Heart right ventricle (tissue), 16 donors: Measurements from ENCODE around the gene GRM7. TPM values are rescaled to one million over a fixed set of nuclear protein-coding genes. Genes with fewer than 3 reads are reported as not detected.

Experiments
- ATAC-seq, 8 donors: fragments of 200-7000 bp; cut with Tn5 transposase; one replicate each; pipeline ENCODE4 v1.9.1; 2020; ENCODE audit warnings: mild to moderate bottlenecking in 8 of 8, moderate library complexity in 8 of 8, moderate number of reproducible peaks in 1 of 8
- DNase-seq, 2 donors: peaks; one replicate each; pipeline ENCODE4 v3.0.0-alpha.2; 2020
- H3K27ac ChIP-seq, 10 donors: fragments of 200-600 bp; sonication (generic) in 2 of 10; one replicate each; pipeline versions ENCODE4 v1.5.0 to v1.8.0; 2020 to 2022; ENCODE audit warnings: mild to moderate bottlenecking in 3 of 10
- H3K27me3 ChIP-seq, 7 donors: fragments of 200-600 bp; one replicate each; pipeline ENCODE4 v1.8.0; 2021 to 2022; ENCODE audit warnings: mild to moderate bottlenecking in 2 of 7
- H3K36me3 ChIP-seq, 9 donors: fragments of 200-600 bp; sonication (generic) in 1 of 9; one replicate each; pipeline versions ENCODE4 v1.5.0 to v1.8.0; 2020 to 2022; ENCODE audit warnings: mild to moderate bottlenecking in 2 of 9
- H3K4me1 ChIP-seq, 9 donors: fragments of 200-600 bp; sonication (generic) in 1 of 9; one replicate each; pipeline versions ENCODE4 v1.5.0 to v1.8.0; 2020 to 2022; ENCODE audit warnings: mild to moderate bottlenecking in 4 of 9
- H3K4me3 ChIP-seq, 10 donors: fragments of 200-600 bp; sonication (generic) in 2 of 10; one replicate each; pipeline versions ENCODE4 v1.5.0 to v1.8.0; 2020 to 2022; ENCODE audit warnings: mild to moderate bottlenecking in 7 of 10, moderate library complexity in 2 of 10
- H3K9me3 ChIP-seq, 11 donors: fragments of 200-600 bp in 10 of 11; sonication (generic) in 2 of 11; one replicate each; pipeline versions ENCODE4 v1.5.0 to v1.8.0; 2013 to 2022; ENCODE audit warnings: mild to moderate bottlenecking in 2 of 11, control low read depth in 1 of 11, moderate library complexity in 1 of 11
- CTCF ChIP-seq, 9 donors: fragments of 200-600 bp; sonication (generic) in 2 of 9; IDR thresholded peaks; one replicate each; pipeline versions ENCODE4 v1.5.0 to v1.8.0; 2021 to 2022; ENCODE audit warnings: antibody characterized with exemption in 9 of 9, mild to moderate bottlenecking in 5 of 9, moderate library complexity in 1 of 9
- WGBS, 2 donors: extraction: QIAGEN DNeasy Blood & Tissue Kit; methylation state at CpG; one replicate each; pipeline ENCODE4 v1.1.7; 2013; ENCODE audit warnings: inconsistent platforms in 1 of 2; 5-methylcytosine and 5-hydroxymethylcytosine counted together
- intact Hi-C, 10 donors: fragments of 100-400 bp; cut with DNase I; formaldehyde crosslinking; loops; one replicate each; pipeline versions ENCODE4 v1.11.1 to v1.14.2; 2022
- polyA plus RNA-seq, 2 donors: library from polyadenylated mRNA; stranded (reverse); fragments of 200-250 nt; gene quantifications; one replicate each; pipeline ENCODE4 v1.2.3, GENCODE V29; 2013
- total RNA-seq, 10 donors: library from RNA; stranded (reverse); fragmentation: NEBNext Ultra II Directional in 3 of 10; extraction: Animal tissue kit (Norgen Biotek cat#: 25700) in 3 of 10; gene quantifications; one replicate each; pipeline versions ENCODE4 v1.2.1 to v1.2.4, GENCODE V29; 2021 to 2023
- donor health status: Arrhythmogenic right ventricular cardiomyopathy.
- donor health status: ischemic (EF 13 %, LVEDD 7.1; RV severe dilation, severe dysfunction).
- donor health status: healthy with polysubstance abuse.
- donor health status: DM: no; HTN: yes; CAD: no.
- donor health status: DM: no; HTN: no; CAD: no.
- donor health status: ischemic (EF 25% LVEDD 6.9; RV normal size, moderate dysfunction).
- donor health status: ischemic (EF 25% LVEDD 5.7; RV mildly dilated, moderate dysfunction).
- donor health status: healthy.
- donor health status: DM: yes; HTN: yes; CAD: no.
- donor health status: Ischemic cardiomyopathy.
- donor health status: ischemic (EF 35%, LVEDD 5.7; RV mildly dilated, moderate dysfunction).
- donor health status: nonischemic (EF 11% LVEDD 7.7; RV severe dilation, severe dysfunction).
- donor health status: DM: yes; HTN: yes; CAD: no.
- donor health status: PGD.
- donor health status: ischemic (EF 29% LVEDD 5.4; RV normal size, mild dysfunction).
- donor health status: nonischemic (EF 23%, LVEDD 6.1; RV moderate dilation, normal function).

GRM7 gene
- total and polyA plus RNA-seq, 12 donors, result not detected

GRCh38 chr3:6989608-6990291 lies 128.8 kb downstream of the GRM7 start:
- no peak overlapping the region for H3K4me3 ChIP-seq
- H3K36me3 ChIP-seq, result no peaks in the 10 kb centered on the region
- DNase-seq (no peak), ATAC-seq (no peak)
- TF ChIP-seq CTCF (IDR thresholded peaks at IDR 0.05), result no peak
- WGBS, 2 donors, result 52 to 58% methylated on average over 4 of the region's 4 CpGs
- no peak overlapping the region for H3K27ac ChIP-seq
- no peaks in the 10 kb centered on the region for H3K9me3 ChIP-seq
- H3K27me3 ChIP-seq, result no peaks in the 10 kb centered on the region
- H3K4me1 ChIP-seq, result no peaks in the 10 kb centered on the region
- intact Hi-C loops, result no loop called here

GRCh38 chr3:6994081-6994668 lies 133.3 kb downstream of the GRM7 start:
- DNase-seq, result no peak
- Histone ChIP-seq H3K9me3 (peaks cover 0 to 6% (median 0%) of the 10 kb centered on the region in 11 donors), H3K27ac (no peak overlapping the region), H3K4me3 (no peak overlapping the region), H3K36me3 (no peaks in the 10 kb centered on the region), H3K27me3 (no peaks in the 10 kb centered on the region), H3K4me1 (no peaks in the 10 kb centered on the region)
- no peak for ATAC-seq
- intact Hi-C loops, result no loop called here
- 71 to 74% methylated on average over 3 of the region's 3 CpGs for WGBS, 2 donors
- TF ChIP-seq CTCF (IDR thresholded peaks at IDR 0.05), result peak in 5 of 9 donors; percentile 7 to 34 (median 17)

- no peak for TF ChIP-seq CTCF (IDR thresholded peaks at IDR 0.05)
- WGBS, 2 donors, result 59% methylated on average over 1 of the region's 1 CpG
- Histone ChIP-seq H3K27ac (no peak overlapping the region), H3K27me3 (no peaks in the 10 kb centered on the region), H3K9me3 (peaks cover 0 to 12% (median 0%) of the 10 kb centered on the region in 11 donors), H3K4me1 (no peaks in the 10 kb centered on the region), H3K36me3 (no peaks in the 10 kb centered on the region), H3K4me3 (no peak overlapping the region)
- ATAC-seq, result no peak
- no peak for DNase-seq
- intact Hi-C loops, result no loop called here
Measured at GRCh38 chr3:7000501-7000900, 139.6 kb downstream of the GRM7 start.

- H3K4me1 ChIP-seq, result no peaks in the 10 kb centered on the region
- ATAC-seq (no peak), DNase-seq (no peak)
- intact Hi-C loops, result no loop called here
- 81% methylated on average over 4 of the region's 4 CpGs for WGBS, 2 donors
- peaks cover 0 to 12% (median 0%) of the 10 kb centered on the region in 11 donors for H3K9me3 ChIP-seq
- H3K27ac ChIP-seq, result no peak overlapping the region
- no peaks in the 10 kb centered on the region for H3K36me3 ChIP-seq
- no peak for TF ChIP-seq CTCF (IDR thresholded peaks at IDR 0.05)
- H3K27me3 ChIP-seq, result no peaks in the 10 kb centered on the region
- no peak overlapping the region for H3K4me3 ChIP-seq
Measured at GRCh38 chr3:7001370-7001769, 140.5 kb downstream of the GRM7 start.
